Stimulated activated CD4-positive, alpha-beta T cell treated with anti-CD3 and anti-CD28 coated beads, Interleukin-1b, Interleukin-23, amount 100 ng/mL, for 48 hours (primary cell): ENCODE data around the gene TFAP2C.
A peak's percentile ranks its signal among the peaks of the same experiment; 100 is the strongest.

Experiments used
- DNase-seq: peaks from one replicate; pipeline ENCODE4 v3.0.0-alpha.2; 2020

The TFAP2C gene

DNA sequence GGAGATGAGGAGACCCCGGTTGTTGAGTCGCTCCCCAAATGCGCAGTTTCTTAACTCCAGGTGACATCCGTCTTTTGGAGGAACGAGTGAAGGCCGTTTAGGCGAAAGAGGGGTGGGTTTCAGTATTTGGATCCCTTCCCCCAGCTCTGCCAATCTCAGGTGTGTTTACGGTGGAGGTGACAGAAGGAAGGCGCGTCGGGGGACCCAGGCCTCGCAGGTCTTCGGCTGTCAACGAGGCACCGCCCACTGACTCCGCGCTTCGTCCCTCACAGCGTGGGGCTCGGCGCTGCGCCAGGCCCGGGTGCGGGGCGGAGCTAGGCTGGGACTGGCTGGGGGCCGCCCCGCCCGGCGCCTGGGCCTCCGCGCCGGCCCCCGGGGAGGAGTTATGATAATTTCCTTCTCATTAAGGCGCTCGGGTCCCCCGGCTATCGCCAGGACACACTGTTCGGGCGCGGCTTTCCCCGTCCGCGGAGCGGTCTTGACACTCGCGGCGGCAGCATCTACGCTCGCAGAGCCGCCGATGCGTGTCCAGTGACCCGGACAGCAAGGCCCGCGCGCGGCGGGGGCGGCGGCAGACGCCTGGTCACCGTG is at the start of gene TFAP2C:
Gene TFAP2C (plus strand): TSS at position 434 of the 591 bp plus-strand sequence. CDS start 239 bp downstream, outside the sequence.
- peak; percentile 29 for DNase-seq

DNA sequence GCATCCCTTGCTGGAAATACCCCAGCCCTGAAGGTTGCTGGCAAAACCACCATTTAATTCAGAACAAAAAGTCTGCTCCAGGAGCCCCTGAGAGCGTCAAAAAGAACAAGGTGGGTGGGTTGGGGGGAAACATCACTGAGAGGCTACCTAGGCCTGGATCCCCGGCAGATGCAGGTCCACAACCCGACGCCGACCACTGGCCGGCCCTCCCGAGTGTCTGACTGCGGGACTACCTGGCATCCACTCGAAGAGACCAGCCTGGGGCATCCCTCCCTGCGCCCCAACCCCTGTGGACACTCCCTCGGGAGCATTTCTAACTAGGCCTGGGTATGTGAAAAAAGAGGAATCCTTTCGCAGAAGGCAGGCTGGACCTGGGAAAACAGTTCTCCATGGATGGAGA is 48.9 kb upstream of the TFAP2C start:
- no peak for DNase-seq

DNA sequence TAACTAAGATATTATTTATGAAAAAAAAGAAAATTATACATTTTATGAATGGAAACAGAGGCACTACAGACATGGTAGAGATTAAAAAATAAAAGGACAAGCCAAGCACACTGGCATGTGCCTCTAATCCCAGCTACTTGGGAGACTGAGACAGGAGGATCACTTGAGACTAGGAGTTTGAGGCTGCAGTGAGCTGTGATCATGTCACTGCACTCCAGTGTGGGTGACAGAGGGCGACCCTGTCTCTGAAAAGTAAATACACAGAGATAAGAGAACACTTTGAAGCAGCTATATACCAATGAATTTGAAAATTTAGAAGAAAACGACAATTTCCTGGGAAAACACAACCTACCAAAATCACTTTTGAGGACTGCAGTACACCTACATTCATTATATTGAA is 47.4 kb upstream of the TFAP2C start:
- DNase-seq = no peak

DNA sequence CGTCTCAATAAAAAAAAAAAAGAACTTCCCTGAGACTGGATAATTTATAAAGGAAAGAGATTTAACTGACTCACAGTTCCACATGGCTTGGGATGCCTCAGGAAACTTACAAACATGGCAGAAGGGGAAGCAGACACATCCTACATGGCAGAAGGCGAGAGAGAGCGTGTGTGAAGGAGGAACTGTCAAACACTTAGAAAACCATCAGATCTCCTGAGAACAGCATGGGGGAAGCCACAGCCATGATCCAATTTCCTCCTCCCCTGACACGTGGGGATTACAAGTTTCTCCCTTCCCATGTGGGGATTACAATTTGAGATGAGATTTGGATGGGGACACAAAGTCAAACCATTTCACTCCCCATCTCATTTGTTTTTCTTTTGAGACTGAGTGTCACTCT is 46.6 kb upstream of the TFAP2C start:
- DNase-seq = no peak

DNA sequence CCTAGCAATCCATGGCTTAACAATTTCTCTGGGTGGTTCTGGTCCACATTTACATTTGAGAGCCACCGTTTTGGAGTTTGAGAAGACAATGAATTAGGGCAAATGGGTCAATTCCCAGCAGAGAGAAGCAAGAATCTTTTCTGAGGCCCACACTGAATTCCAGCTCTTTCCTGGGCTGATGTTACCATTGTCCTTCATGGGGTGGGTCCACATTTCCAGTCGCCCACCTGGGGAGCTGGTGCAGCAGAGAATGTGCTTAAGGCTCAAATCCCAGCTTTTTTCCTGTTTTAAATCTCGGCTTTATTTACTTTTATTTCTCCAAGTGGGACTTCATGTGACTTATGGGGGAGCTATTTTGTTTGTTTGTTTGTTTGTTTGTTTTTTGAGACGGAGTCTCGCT is 44.2 kb upstream of the TFAP2C start:
- DNase-seq = no peak

DNA sequence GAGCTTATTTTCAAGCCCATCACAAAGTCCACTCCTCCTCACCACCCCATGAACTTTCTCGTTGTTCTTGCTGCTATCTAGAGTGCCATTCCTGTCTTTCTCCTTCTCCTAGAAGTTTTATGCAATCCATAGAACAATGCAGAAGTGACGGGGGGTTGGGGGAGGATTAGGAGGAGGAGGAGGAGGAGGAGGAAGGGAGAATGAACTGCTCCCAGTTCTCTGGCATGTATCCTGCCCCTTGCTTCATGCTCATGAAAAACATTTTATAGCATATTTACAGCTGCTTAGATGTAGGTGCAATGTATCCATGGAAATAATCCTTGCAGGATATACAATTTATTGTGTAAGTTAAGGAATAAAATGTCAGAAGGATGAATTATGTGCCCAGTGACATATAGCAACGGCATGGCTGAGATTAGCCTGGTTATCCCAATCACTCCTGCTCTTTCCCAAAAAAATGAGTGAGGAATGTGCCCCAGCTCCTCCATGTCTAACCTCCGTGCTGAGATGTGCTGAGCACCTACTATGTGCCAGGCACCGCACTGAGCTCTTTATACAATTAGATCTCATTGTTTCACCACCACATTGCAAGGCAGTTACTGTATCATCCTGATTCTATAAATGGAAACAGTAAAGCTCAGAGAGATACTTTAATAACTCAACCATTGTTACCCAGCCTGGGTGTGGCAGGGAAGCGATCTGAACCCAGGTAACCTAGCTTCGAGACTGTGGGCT is 41.6 kb upstream of the TFAP2C start:
- DNase-seq = no peak

DNA sequence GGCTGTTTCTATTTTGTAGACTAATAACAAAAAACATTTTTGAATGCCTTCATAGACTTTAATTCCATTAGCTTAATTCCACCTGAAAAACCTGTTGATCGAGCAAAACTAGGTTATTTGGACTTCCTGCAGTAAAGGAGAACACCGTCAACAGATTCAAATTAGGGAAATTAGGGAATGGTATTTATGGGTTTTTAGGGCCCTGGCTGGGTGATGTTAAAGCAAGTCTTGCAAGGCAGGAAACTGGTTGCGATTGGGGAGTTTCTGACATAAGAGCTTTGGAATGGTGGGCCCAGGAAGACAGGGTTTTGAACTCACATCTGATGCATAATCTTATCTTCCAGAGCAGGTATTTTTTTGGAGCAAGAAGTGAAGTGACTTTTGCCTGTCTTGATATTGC is 40.1 kb upstream of the TFAP2C start:
- DNase-seq = no peak

DNA sequence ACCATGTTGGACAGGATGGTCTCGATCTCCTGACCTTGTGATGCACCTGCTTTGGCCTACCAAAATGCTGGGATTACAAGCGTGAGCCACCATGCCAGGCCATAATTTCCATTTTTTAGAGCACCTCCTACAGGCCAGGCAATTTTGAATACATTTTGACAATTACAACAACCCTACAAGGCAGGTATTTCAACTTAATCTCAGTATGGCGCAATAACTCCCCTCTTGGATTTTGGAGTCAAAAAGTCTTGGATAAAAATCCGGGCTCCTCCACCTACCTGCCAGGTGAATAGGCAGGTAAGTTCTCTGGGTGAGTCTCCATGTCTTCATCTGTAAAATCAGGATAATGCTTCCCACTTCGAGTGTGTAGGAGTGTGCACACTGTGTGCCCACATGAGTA is 39.5 kb upstream of the TFAP2C start:
- DNase-seq = no peak

DNA sequence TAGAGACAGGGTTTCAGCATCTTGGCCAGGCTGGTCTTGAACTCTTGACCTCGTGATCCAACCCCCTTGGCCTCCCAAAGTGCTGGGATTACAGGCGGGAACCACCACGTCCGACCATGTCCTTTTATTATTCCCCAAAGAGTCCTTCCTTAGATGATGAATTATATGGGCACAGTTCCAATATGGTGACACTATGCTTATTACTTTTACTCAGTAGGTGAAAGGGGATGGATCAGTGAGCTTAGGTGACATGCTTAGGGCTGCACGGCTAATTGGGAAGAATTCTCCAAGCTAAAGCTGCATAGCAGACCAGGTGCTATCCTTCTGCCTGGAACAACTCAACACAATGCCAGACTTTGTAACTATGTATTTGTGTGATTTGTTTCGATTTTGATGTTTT is 38.2 kb upstream of the TFAP2C start:
- DNase-seq = no peak

DNA sequence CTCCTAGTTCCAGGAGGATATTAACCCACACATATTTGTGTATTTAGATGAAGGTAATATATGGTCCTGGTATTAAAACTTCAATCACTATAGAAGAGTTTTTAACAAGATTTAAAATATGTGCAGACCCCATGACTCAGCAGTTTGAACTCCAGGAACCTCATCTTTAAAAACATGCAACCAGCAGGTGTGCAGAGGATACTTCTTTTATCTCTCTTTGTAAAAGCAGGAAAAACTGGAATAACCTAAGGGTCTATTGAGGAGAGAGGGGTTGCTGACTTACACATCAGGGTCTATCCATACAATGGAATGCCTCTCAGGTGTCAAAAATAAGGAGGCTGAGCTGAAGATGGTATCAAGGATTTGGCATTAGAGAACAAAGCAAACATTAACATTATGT is 36.9 kb upstream of the TFAP2C start:
- no peak for DNase-seq

DNA sequence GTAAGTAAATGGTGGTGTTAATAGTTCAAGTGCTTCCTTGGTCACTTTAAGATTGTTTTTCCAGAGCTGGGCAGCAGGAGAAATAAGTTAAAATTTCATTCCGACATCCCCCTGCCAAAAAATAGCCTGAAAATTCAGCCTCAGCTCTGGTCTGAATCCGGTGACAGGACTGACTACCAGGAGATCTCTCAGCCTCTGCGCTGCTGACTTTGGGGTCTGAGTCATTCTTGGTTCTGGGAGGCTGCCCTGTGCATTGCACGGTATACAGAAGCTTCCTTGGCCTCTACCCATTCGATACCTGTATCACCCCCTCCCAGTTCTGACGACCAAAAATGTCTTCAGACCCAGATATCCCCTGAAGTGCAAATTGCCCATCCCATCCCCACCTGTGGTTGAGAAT is 36.3 kb upstream of the TFAP2C start:
- no peak for DNase-seq

DNA sequence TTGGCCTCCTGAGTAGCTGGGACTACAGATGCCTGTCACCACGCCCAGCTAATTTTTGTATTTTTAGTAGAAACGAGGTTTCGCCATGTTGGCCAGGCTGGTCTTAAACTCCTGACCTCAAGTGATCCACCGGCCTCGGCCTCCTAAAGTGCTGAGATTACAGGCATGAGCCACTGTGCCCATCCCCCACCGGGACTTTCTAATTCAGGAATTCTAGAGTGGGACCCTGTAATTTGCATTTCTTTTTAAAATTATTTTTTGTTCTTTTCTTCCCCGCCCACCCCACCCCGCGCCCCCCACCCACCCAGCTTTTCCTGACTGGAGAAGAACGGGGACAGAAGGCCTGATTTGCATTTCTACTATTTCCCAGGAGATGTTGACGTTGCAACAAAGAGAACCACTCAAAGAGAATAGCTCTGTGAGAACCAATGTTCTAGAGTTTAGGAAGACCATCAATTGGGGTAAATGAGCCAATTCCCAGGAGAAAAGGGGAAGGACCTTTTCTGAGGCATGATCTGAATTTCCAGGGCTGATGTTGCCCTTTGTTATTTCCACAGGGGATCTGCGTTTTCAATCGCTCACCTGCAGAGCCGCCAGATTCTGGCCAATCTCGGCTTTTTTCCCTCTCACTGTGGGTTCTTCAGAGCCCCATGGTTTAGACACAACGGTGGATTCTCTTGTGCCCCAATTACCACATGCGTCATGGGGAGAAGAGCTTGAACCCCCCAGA is 33.2 kb upstream of the TFAP2C start:
- no peak for DNase-seq

DNA sequence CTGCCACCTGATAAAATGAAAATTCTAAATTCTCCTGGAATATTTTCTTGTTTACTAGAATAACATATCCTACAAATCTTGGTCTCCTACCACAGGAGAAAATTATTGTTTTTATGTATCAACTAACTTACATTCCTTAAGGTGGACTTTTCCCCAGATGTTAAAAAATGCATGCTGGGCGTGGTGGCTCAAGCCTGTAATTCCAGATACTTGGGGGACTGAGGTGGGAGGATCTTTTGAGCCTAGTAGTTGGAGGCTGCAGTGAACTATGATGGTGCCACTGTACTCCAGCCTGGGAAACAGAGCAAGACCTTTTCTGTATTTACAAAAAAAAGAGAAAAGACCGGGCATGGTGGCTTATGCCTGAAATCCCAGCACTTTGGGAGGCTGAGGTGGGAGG is 27.9 kb upstream of the TFAP2C start:
- DNase-seq = no peak

DNA sequence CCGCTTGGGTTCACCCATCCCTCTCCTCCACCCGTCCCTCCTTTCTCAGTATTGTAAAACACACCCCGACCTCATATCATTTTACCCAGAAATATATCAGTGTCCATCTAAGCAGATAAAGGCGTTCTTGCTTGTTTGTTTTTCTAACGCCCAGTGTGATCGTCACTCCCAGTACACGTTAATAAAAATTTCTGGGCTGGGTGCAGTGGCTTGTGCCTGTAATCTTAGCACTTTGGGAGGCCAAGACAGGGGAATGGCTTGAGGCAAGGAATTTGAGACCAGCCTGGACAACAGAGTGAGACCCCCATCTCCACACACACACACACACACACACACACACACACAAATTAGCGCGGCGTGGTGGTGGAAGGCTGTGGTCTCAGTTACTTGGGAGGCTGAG is 24.4 kb upstream of the TFAP2C start:
- no peak for DNase-seq

DNA sequence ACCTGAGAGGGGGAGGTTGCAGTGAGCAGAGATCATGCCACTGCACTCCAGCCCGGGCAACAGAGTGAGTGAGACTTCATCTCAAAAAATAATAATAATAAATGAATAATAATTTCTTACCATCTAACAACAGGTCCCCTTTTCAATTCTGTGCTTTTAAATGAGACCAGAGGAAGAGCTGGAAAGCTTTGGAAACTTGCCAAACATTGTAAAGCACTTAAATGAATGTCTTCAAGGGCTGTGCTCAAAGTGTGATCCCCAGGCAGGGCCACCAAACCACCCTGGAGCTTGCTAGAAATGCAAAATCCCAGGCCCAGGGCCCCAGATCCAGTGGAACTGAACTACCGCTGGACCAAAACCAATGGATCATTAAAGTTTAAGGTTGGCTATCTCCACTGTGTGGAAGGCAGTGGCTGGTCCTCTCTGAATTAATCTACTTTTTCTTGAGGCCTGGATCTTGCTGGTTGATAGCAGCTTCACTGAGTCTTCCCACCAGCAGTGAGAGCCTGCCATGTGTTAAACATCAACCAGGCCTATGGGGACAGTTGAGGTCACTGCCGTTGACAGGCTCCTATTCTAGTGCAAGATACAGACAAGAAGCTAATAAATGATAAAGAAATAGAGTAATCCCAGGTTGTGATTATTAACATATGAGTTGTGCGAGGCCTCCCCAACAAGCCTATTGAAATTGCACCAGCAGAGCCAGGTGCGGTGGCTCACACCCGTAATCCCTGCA is 23.7 kb upstream of the TFAP2C start:
- DNase-seq = no peak

DNA sequence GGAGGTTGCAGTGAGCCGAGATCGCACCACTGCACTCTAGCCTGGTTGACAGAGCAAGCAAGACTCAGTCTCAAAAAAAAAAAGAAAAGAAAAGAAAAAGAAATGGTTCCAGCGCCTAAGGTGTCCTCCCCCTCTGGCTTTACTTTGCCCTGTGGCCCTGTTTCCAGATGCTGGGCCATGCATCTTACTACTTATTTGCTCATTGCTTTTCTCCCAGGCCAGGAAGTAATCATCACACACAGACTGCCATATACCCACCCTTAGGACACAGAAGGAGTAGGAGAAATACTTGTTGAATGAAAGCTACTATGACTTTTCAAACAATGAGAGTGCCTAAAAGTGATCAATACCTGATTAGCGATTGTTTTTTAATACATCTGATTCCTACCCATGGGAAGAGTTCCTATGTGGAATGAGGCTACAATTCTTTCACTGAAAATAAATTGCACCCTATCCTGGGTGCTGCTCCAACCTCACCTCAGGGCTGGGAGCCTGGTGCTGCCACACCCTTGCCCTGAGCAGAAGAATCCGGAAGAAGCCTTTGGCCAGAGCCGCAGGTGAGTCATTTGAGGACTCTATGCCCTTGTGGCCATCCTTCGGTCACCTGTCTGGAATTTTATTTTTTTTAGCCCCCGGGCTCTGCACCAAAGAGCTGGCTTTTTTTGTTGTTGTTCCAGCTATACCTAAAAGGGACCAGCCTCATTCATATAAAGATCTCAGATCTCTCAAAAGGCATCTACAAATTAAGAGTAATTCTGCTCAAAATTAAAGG is 22.7 kb upstream of the TFAP2C start:
- DNase-seq = no peak

DNA sequence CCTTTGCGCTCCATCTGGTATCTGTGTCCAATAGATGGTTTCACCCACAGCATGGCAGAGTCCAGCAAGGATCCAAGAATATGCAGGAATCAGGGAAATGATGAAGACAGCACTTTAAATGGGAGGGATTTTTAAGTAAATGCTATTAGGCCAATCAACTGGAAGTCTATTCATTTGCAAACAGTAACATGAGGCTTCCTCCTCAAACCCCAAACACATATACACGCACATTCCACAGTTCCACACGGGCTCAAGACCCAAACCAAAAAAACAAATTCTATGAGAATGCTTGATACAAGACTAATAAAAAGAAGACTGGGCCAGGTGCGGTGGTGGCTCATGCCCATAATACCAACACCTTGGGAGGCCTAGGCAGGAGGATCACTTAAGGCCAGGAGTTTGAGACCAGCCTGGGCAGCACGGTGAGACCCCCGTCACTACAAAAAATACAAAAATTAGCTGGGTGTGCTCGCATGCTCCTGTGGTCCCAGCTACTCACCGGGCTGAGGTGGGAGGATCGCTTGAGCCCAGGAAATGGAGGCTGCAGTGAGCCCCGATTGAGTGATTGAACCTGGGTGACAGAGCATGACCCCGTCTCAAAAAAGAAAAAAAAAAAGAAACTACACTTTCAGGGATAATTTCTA is 21.9 kb upstream of the TFAP2C start:
- no peak for DNase-seq

DNA sequence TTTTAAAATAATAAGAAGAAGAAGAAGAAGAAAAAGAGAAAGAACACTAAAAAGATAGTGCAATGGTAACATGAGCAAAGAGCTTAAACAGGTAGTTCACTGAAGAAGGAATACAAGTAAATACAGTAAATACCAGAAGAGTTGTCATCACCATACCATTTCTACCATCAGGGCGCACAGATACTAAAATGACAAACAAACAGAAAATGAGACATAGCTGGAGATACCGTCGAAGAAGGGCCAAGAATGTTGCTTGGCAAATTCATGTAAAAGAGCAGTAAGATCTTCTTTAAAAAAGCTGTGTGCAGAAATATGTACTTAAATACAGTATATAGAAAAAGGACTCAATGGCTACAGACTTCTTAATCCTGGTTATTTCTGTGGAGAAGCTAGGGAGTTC is 20.7 kb upstream of the TFAP2C start:
- no peak for DNase-seq

DNA sequence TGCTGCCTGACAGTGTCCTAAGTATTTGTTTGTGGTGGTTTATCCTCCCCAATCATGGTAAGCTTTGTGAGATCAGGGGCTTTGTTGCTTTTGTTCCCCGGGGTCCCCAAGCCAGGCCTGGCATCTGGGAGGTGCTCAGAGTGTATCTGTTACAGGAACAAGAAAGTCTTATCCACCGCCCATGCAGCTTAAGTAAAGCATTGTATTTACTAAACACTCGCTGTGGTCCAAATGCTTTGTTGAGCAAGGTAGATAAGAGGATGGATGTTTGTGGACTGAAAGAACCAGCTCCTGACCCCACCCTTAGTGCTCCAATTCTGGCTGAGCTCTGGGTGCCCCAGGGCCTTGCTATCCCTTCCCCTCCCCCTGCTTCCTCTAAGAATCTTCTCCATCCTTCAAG is 19.8 kb upstream of the TFAP2C start:
- DNase-seq = no peak

DNA sequence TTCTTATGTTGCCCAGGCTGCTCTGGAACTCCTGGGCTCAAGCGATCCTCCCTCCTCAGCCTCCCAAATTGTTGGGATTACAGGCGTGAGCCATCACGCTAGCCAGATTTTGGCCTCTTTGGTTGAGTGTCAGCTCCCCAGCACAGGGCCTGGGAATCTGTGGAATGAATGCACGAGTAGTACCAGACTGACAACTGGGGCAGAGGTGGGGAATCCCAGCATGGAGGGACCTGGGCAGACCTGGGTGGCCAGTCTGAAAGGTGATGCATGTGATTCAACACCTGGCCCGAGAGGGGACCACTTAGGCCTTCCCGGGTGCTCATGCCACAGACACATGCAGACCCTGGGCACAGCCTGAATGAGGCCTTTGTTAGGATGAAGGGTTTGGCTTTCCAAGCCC is 19.0 kb upstream of the TFAP2C start:
- no peak for DNase-seq

DNA sequence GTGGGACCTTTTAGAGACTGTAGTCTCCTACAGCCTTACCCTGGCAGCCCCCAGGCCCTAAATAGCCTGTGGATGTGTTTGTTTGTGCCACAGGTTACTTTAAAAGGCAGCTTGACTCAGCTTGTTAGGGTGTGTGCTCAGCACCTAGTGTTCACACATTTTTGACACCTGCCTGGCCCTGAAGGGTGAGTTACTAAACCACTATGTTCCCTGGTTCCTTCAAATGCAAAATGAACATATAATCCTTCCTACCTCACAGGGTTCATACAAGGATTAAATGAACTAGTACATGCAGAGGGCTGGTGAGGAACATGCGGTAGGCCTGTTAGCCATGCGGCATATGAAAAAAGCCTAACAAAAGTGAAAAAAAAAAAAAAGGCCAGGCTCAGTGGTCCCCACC is 14.9 kb upstream of the TFAP2C start:
- no peak for DNase-seq

DNA sequence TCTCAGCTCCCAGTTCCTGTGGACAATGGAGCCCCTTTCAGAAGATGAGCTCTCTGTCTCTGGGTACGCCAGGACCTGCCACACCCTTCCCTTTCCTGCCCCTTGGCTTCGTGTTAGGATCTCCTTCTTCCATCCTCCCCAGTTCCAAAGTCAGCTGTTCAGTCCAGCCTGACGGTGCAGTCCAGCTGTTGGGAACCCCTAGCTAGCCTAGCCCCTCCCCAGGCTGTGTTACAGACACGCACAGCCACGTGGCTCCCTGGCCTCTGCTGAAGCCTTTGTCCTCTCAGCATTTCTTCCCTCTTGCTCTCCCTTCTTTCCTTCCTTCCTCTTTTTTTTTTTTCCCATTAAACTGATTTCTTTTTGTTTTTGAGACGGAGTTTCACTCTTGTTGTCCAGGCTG is 12.4 kb upstream of the TFAP2C start:
- DNase-seq = no peak
